GM19099 (cell line): ENCODE measurements around the gene COL8A1.

ENCODE experiments used
- POLR2A ChIP-seq: IDR thresholded peaks from 3 replicates; pipeline ENCODE4 v1.6.1; 2011; ENCODE audit warnings: low read depth; ENCODE audit not compliant: insufficient read length; ENCODE audit errors: extremely low read depth

Gene COL8A1

GRCh38 chr3:99648516-99648915, 10.1 kb downstream of the COL8A1 start:
- TF ChIP-seq POLR2A = no peak

- TF ChIP-seq POLR2A = no peak
These were observed 13.1 kb downstream of the COL8A1 start for GRCh38 chr3:99651531-99651930.

- TF ChIP-seq POLR2A = no peak
These were observed 18.2 kb downstream of the COL8A1 start for GRCh38 chr3:99656624-99657023.

- TF ChIP-seq POLR2A = no peak
These were observed 19.9 kb downstream of the COL8A1 start for GRCh38 chr3:99658274-99658673.

GRCh38 chr3:99659032-99659431, 20.6 kb downstream of the COL8A1 start:
- no peak for TF ChIP-seq POLR2A

GRCh38 chr3:99659951-99660350, 21.6 kb downstream of the COL8A1 start:
- TF ChIP-seq POLR2A = no peak

GRCh38 chr3:99662838-99663570, 24.6 kb downstream of the COL8A1 start:
- no peak for TF ChIP-seq POLR2A

- no peak for TF ChIP-seq POLR2A
These were observed 25.6 kb downstream of the COL8A1 start for GRCh38 chr3:99663977-99664376.

- no peak for TF ChIP-seq POLR2A
These were observed 26.6 kb downstream of the COL8A1 start for GRCh38 chr3:99665017-99665416.

- no peak for TF ChIP-seq POLR2A
These were observed 27.8 kb downstream of the COL8A1 start for GRCh38 chr3:99666201-99666600.

GRCh38 chr3:99668044-99668443, 29.6 kb downstream of the COL8A1 start:
- no peak for TF ChIP-seq POLR2A

GRCh38 chr3:99669879-99670555, 31.6 kb downstream of the COL8A1 start:
- no peak for TF ChIP-seq POLR2A

GRCh38 chr3:99670556-99670950, 32.2 kb downstream of the COL8A1 start:
- TF ChIP-seq POLR2A = no peak

- no peak for TF ChIP-seq POLR2A
These were observed 35.8 kb downstream of the COL8A1 start for GRCh38 chr3:99674086-99674789.

GRCh38 chr3:99678023-99678422, 39.6 kb downstream of the COL8A1 start:
- no peak for TF ChIP-seq POLR2A

GRCh38 chr3:99678896-99679295, 40.5 kb downstream of the COL8A1 start:
- TF ChIP-seq POLR2A = no peak

GRCh38 chr3:99681512-99681911, 43.1 kb downstream of the COL8A1 start:
- TF ChIP-seq POLR2A = no peak

- no peak for TF ChIP-seq POLR2A
These were observed 43.6 kb downstream of the COL8A1 start for GRCh38 chr3:99681976-99682375.
